ENCODE measurements around the gene UBL7.
"Not testable (repeated sequence)": the region's sequence is repeated elsewhere in the genome, so short reads cannot be mapped to it uniquely, and the experiment has no call there.

UBL7 gene

GRCh38 chr15:74461847-74462511 is 1.0 kb upstream of the UBL7 start:
- Histone ChIP-seq H3K27me3 (no peaks in the 10 kb centered on the region), H3K9me3 (no peaks in the 10 kb centered on the region), H3K4me3 (ENCODE audit: low read depth in 1 of 2, low read length in 1 of 2) (peak overlapping the region; percentile 80 to 81), H3K36me3 (peaks cover 14% of the 10 kb centered on the region), H3K27ac (peak overlapping the region; percentile 89), H3K4me1 (ENCODE audit: control insufficient read depth in 1 of 2, insufficient read depth in 1 of 2, low read depth in 1 of 2, low read length in 1 of 2) (peaks cover 20 to 30% of the 10 kb centered on the region in 2 experiments)
- TF ChIP-seq, protein P1, sequence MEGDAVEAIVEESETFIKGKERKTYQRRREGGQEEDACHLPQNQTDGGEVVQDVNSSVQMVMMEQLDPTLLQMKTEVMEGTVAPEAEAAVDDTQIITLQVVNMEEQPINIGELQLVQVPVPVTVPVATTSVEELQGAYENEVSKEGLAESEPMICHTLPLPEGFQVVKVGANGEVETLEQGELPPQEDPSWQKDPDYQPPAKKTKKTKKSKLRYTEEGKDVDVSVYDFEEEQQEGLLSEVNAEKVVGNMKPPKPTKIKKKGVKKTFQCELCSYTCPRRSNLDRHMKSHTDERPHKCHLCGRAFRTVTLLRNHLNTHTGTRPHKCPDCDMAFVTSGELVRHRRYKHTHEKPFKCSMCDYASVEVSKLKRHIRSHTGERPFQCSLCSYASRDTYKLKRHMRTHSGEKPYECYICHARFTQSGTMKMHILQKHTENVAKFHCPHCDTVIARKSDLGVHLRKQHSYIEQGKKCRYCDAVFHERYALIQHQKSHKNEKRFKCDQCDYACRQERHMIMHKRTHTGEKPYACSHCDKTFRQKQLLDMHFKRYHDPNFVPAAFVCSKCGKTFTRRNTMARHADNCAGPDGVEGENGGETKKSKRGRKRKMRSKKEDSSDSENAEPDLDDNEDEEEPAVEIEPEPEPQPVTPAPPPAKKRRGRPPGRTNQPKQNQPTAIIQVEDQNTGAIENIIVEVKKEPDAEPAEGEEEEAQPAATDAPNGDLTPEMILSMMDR (IDR thresholded peaks at IDR 0.05): no peak

DNA sequence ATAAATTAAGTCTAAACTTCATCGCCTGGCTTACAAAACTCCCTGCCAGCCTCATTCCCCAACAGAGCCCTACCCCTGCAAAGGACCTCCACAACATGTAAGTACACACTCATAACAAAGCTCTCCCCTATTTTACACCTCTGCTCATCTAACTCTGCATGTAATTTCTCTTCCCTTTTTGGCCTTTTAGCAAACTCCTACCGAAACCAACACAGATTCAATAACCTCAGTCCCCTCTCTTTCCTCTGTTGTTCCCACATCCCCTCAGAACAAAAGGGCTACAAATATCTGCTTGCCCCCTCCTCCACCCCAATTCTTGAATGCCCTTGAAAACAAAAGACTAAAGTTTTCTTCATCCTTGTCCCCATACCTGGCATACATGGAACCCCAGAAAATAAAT is 662 bp downstream of the UBL7 start:
- TF ChIP-seq, protein P1 (IDR thresholded peaks at IDR 0.05): no peak
- Histone ChIP-seq H3K4me1 (ENCODE audit: control insufficient read depth in 1 of 2, insufficient read depth in 1 of 2, low read depth in 1 of 2, low read length in 1 of 2) (peaks cover 20 to 30% of the 10 kb centered on the region in 2 experiments), H3K9me3 (no peaks in the 10 kb centered on the region), H3K4me3 (ENCODE audit: low read depth in 1 of 2, low read length in 1 of 2) (peak overlapping the region; percentile 80 to 81), H3K27me3 (no peaks in the 10 kb centered on the region), H3K27ac (peak overlapping the region; percentile 89), H3K36me3 (peaks cover 30% of the 10 kb centered on the region)

GRCh38 chr15:74459798-74460197 is 1.2 kb downstream of the UBL7 start:
- H3K4me1 ChIP-seq (ENCODE audit: control insufficient read depth in 1 of 2, insufficient read depth in 1 of 2, low read depth in 1 of 2, low read length in 1 of 2): peaks cover 20 to 30% of the 10 kb centered on the region in 2 experiments
- H3K36me3 ChIP-seq: peaks cover 35% of the 10 kb centered on the region
- peak overlapping the region; percentile 89 for H3K27ac ChIP-seq
- H3K9me3 ChIP-seq, H3K27me3 ChIP-seq: not testable (repeated sequence)
- peak overlapping the region in 1 of 2 experiments; percentile 81 for H3K4me3 ChIP-seq (ENCODE audit: low read depth in 1 of 2, low read length in 1 of 2)

DNA sequence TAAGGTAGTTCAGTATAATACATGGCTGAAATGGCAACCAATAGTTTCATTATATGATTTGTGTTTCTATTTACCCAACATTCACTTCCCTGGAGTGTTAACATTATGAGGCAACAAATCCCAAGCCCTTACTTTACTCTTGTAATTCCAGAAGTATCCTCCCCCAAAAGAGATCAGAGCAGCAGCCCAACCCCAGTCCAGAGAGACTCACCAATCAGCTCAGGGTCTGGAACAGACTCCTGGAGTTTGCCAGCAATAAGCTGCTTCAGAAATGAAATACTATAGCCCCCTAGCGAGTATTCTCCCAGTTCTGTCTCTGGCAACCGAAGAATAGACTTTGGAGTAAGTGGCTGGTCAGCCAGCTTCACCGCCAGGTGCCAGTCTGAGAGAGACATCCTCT is 2.5 kb downstream of the UBL7 start:
- TF ChIP-seq, protein P1 (IDR thresholded peaks at IDR 0.05): no peak
- H3K4me1 ChIP-seq (ENCODE audit: control insufficient read depth in 1 of 2, insufficient read depth in 1 of 2, low read depth in 1 of 2, low read length in 1 of 2): peaks cover 18 to 20% of the 10 kb centered on the region in 2 experiments
- H3K4me3 ChIP-seq (ENCODE audit: low read depth in 1 of 2, low read length in 1 of 2): no peak overlapping the region
- peaks cover 49% of the 10 kb centered on the region for H3K36me3 ChIP-seq
- no peaks in the 10 kb centered on the region for H3K27me3 ChIP-seq
- H3K27ac ChIP-seq: no peak overlapping the region
- no peaks in the 10 kb centered on the region for H3K9me3 ChIP-seq

GRCh38 chr15:74457036-74457435 is 3.9 kb downstream of the UBL7 start:
- peaks cover 16 to 19% of the 10 kb centered on the region in 2 experiments for H3K4me1 ChIP-seq (ENCODE audit: control insufficient read depth in 1 of 2, insufficient read depth in 1 of 2, low read depth in 1 of 2, low read length in 1 of 2)
- peaks cover 62% of the 10 kb centered on the region for H3K36me3 ChIP-seq

DNA sequence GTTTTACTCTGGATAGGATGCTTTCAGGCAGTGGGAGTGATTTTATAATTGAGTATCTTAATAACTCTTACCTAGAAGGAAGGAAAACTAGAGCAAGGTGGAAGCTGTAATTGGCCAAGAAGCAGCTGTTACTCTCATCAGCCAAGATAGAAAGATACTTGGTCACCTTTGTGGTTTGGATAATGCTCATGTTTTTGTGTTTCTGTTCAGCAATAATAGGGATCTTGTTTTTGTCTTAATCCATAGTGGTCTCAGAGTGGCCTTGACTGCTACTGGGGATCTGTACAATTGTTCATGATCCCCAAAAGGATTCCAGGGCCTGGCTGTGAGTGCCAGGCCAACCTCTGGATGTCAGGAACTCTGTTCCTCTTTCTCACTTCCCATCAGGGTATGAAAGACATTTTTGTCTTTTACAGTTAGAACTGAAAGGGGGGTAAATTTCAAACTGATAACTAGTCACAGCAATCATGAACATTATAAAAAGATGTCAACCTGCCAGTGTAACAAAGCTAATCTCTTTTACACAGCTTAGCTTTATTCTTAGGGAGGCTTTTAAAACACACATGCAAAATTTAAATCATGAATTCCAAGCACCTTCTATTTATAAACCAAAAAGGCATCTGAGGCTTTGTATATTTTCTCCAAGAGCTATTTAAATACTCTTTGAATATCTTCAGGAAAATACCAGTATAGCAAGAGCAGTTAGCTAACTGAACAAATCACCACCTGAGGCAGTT is 6.0 kb downstream of the UBL7 start:
- H3K4me3 ChIP-seq (ENCODE audit: low read depth in 1 of 2, low read length in 1 of 2): no peak overlapping the region
- H3K27me3 ChIP-seq: no peaks in the 10 kb centered on the region
- H3K4me1 ChIP-seq (ENCODE audit: control insufficient read depth in 1 of 2, insufficient read depth in 1 of 2, low read depth in 1 of 2, low read length in 1 of 2): peaks cover under 1% of the 10 kb centered on the region in 2 experiments
- H3K9me3 ChIP-seq: no peaks in the 10 kb centered on the region
- TF ChIP-seq, protein P1 (IDR thresholded peaks at IDR 0.05): no peak
- peaks cover 83% of the 10 kb centered on the region for H3K36me3 ChIP-seq
- H3K27ac ChIP-seq: no peak overlapping the region

More at GRCh38 chr15:74457036-74457435, 3.9 kb downstream of the UBL7 start:
- not testable (repeated sequence) for H3K4me3 ChIP-seq (ENCODE audit: low read depth in 1 of 2, low read length in 1 of 2); H3K9me3 ChIP-seq; H3K27me3 ChIP-seq; H3K27ac ChIP-seq
